Medulla oblongata (tissue), 1 donor: ENCODE measurements around the gene RPS6KA5.
"Not testable (repeated sequence)": the region's sequence is repeated elsewhere in the genome, so short reads cannot be mapped to it uniquely, and the experiment has no call there.

Experiments used
- DNase-seq: peaks from one replicate; pipeline ENCODE4 v3.0.0-alpha.2; 2015; ENCODE audit errors: extremely low spot score

RPS6KA5 gene

GRCh38 chr14:91060351-91061055 lies at the start of gene RPS6KA5:
Gene RPS6KA5 (minus strand): TSS chr14:91060641. CDS start chr14:91060434, 207 bp downstream.
- peak; percentile 100 for DNase-seq

DNA sequence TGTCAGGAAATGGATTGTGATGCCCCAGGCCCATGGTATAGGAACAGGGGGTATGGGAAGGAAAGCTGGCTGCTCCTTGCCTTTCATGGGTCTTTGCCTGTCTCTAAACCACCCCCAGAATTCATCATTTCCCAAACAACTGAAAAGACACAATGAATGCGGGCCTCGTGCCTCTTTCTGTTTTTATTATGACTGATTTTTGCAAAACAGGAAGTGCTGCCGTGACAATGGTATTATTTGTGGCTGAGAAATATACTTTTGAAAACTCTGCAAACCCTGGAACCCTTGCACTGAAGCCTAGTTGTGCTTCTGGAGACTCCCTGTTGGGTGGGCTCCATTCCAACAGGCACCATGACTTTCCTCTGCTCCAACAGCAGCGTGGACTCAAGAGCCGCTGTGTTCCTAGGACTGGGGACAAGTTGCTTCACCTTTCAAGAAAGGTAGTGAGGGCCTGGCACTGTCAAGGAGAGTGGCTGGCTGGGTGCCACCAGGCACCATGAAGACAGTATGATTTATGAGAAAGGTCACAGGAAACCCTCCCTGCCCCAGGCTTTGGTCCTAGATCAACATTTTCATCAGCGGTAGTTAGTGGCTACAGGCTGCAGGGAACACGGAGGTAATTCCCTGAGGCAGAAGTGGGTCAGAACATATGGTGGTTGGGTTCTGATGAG lies 48.6 kb upstream of the RPS6KA5 start:
- no peak for DNase-seq

- no peak for DNase-seq
Measured at GRCh38 chr14:91103116-91103515, 42.7 kb upstream of the RPS6KA5 start.

DNA sequence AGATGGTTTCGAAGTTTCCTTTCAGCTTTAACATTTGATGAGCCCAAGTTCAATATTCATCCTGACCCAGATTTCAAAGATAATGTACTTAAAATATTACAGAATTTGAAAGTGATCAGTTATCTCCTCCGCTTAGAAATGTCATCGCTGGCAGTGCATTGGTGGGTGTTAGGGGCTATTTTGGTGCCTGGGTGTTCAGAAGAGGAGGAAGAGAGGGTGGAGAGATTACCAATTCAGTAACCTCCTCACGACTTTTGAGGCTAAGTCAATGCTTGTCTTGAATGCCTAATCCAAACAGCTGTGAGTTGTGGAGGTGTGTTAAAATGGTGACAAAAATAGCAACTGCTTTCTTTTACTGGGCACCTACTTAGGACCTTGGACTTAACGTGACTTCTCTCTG lies 39.7 kb upstream of the RPS6KA5 start:
- DNase-seq: no peak

DNA sequence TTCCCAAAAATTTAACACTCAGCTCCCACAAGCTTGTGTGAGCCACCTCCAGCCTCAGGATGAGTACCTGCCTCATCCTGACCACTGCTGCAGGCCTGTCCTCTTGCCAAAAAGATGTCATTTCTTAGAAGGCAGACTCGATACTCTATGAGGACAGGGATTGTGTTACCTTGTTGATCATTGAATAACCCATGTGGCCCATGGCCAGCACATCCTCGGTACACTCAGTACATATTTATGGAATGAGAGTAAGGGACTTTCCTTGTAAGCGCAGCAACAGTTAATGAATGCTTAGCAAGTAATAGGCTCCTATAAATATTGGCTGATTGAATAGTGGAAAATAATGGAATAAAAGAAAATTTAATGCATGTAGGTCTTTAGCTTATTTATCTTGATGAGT lies 38.1 kb upstream of the RPS6KA5 start:
- DNase-seq: no peak

DNA sequence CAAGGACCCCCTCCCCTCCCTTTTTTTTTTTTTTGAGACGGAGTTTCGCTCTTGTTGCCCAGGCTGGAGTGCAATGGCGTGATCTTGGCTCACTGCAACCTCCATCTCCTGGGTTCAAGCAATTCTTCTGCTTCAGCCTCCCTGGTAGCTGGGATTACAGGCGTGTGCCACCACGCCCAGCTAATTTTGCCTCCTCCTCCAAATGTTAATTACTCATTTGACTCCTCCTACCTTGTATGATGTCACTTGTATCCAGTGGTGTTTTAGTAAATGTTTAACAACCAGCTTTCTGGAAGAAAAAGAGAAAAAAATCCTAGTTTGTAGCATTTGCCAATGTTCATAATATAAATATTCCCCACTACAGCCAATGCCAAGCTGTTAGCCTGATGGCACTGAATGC lies 37.2 kb upstream of the RPS6KA5 start:
- not testable (repeated sequence) for DNase-seq

GRCh38 chr14:91095178-91095577 lies 34.7 kb upstream of the RPS6KA5 start:
- DNase-seq: no peak

- DNase-seq: no peak
Measured at GRCh38 chr14:91094772-91095171, 34.3 kb upstream of the RPS6KA5 start.

DNA sequence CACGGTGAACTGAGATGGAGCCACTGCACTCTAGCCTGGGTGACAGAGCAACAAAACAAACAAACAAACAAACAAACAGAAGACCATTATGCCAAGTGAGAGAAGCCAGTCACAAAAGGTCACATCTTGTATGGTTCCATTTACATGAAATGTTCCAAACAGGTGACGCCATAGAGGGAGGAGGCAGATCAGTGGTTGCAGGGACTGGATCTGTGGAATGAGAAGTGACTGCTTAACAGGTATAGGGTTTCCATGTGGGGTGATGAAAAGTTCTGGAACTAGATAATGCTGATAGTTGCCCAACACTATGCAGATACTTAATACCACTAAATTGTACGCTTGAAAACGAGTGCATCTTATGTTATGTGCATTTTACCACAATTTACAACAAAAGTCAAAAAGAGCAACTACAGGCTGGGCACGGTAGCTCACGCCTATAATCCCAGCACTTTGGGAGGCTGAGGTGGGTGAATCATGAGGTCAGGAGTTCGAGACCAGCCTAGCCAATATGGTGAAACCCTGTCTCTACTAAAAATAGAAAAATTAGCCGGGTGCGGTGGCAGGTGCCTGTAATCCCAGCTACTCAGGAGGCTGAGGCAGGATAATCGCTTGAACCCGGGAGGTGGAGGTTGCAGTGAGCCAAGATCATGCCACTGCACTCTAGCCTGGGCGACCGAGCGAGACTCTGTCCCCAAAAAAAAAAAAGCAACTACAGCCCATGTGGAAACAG lies 33.5 kb upstream of the RPS6KA5 start:
- DNase-seq: not testable (repeated sequence)

DNA sequence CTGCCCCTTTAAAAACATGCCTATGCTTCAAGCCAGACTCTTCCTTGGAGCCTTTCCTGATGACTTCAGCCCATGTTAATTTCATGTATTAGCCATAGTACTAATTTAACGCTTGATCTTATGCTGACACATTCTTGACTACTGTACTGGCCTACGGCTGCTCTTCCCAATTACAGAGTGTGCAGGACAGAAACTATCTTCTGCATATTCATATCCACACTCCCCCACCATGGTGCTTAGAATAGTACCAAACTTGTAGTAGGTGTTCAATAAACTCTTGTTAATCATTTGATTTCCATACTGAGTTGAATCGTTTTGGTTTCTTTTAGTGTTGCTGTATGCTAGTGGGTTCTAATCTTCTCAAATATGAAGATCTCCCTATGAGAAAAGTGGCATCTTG lies 31.6 kb upstream of the RPS6KA5 start:
- no peak for DNase-seq

DNA sequence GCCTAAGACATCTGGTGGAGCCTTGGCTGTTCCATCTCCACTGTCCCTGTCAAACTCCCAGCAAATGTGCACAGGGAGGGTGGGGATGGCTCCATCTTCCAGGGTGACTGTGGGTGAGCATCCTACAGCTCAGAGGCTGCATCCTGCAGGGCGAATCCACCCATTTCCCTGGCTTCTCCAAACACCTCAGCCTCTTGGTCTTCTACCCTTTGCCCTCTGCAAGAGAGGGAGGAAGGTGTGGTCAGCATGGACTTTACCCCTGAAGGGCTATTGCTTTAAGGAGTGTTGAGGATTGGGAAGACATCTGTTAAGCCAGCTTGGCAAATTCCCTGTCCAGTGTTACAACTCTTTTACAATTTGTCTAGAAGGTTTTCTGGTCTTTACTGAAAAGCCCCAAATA lies 30.3 kb upstream of the RPS6KA5 start:
- no peak for DNase-seq

GRCh38 chr14:91089958-91090535 lies 29.6 kb upstream of the RPS6KA5 start:
- no peak for DNase-seq

DNA sequence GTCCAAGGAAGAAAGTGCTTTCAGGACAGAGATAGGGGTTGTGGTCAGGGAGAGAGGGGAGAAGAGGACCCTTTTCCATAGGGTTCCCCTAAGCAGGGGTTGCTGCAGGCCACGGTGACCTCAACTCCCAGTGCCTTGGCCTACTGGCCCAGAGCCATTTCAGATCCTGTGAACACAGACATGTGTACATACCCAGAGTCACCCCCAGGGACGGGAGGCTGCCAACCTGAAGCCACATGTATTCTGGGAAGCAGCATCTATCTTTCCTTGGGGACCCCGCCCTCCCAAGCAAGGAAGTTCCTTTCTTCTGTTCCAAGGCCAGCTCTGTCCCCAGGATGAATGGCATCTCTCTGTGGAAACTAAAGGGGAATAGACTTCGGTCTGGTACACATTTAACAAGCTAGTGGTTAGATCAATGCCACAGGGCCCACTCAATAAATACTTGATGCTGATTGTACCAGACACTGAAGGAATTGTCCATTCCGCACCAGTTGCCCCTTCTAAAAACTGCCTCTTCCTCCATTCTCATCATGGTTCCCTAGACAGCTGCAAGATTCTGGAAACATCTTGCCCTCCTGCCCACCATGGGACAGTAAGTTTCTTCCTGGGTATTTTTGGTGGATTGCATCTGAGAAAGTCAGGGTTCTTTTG lies 28.3 kb upstream of the RPS6KA5 start:
- no peak for DNase-seq

DNA sequence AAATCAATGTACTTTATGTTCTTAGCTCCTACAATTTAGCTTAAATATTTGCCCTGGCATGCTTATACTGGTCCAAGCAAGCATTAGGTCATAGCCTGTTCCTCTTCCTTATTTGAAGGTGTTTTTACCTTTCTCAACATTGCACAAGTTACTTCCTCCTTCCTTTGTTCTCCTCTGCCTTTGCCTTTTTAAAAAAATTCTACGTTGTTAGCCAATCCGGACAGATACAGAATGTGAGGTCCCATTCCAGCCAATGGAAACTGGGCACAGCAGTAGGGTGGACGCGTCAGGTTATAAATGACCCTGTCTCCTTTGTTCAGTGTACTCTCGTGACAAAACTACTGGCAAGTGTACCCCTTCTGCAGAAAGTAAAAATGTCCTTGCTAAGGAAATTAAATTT lies 27.0 kb upstream of the RPS6KA5 start:
- not testable (repeated sequence) for DNase-seq

- DNase-seq: no peak
Measured at GRCh38 chr14:91084516-91084915, 24.1 kb upstream of the RPS6KA5 start.

GRCh38 chr14:91082282-91082681 lies 21.8 kb upstream of the RPS6KA5 start:
- no peak for DNase-seq

DNA sequence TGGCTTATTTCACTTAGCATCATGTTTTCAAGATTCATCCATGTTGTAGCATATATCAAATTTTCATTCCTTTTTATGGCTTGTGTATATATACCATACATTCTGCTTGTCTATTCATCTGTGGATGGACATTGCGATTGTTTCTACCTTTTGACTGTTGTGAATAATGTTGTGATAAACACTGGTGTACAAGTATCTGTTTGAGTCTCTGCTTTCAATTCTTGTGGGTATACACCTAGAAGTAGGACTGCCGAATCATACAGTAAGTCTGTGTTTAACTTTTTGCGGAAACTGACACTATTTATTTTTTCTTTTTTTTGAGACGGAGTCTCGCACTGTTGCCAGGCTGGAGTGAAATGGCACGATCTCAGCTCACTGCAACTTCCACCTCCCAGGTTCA lies 19.6 kb upstream of the RPS6KA5 start:
- no peak for DNase-seq

GRCh38 chr14:91078095-91078737 lies 17.8 kb upstream of the RPS6KA5 start:
- no peak for DNase-seq

DNA sequence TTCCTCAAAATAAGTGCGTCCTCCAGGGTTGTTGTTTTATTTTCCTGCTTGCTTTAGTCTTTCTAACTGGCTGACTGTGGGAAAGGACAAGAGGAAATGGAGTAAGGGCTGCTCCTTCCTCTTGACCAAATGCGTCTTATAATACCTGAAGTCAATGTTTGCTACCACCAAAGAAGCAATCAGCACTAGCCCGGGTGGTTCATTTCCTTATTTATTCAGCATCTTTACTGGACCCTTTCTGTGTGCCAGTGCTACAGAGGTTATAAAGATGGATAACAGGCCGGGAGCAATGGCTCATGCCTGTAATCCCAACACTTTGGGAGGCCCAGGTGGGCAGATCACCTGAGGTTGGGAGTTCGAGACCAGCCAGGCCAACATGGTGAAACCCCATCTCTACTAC lies 15.1 kb upstream of the RPS6KA5 start:
- no peak for DNase-seq

DNA sequence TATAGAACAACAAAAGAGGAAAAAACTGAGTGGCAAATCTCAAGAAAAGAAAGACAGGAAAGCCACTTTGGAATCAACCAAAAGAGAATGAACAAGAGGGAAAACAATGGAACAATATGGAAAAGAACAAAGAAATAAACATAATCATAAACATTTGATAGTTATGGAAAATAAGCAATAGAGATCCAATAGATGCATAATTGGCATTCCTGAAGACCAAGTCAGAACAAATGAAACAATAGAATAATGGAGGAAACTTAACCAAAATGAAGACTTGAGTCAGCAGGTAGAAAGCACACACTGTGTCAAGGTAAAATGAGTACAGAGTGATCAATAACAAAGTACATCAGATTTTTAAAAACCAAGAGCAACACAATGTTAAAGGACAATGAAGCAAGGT lies 10.1 kb upstream of the RPS6KA5 start:
- no peak for DNase-seq

DNA sequence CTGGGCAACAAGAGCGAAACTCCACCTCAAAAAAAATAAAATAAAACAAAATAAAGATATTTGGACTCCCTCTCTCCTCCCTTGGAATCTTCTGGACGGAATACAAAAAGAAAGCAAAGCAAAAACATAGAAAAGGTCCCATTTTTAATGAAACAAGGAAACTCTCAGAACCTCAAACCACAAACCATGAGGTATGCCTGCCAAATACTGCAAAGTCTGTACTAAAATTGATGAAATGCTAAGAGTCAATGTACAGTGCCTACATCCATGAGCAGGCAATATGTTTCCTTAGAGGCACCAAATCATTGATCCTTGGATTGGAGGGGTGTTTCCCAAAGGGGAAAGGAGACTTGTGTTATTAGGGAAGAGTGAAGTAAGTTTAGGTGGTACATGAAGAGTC lies 8.2 kb upstream of the RPS6KA5 start:
- DNase-seq: no peak
